GM18499 (cell line): ENCODE measurements around the gene NBEAL2.
"Not testable (repeated sequence)": the region's sequence is repeated elsewhere in the genome, so short reads cannot be mapped to it uniquely, and the experiment has no call there.

Source experiments
- ATAC-seq: cut with Tn5 transposase; IDR thresholded peaks from one replicate; pipeline ENCODE4 v1.9.1; 2021; ENCODE audit warnings: moderate number of reproducible peaks; ENCODE audit not compliant: insufficient read depth, unreplicated experiment

NBEAL2 gene

GRCh38 chr3:47008234-47008796 lies 28.8 kb downstream of the NBEAL2 start:
- no peak for ATAC-seq

DNA sequence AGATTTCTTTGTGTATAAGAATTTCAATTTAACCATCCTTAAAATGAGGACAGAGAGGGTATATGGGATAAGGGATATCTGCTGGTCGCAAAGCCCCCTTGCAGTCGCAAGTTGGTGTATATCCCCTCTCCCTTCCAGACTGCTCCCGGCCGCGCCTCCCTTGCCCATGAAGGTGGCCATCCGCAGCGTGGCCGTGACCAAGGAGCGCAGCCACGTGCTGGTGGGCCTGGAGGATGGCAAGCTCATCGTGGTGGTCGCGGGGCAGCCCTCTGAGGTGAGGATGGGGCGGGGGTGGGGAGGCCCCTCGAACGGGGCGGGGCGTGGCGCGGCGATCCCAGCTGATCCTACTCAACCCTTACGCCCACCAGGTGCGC lies 29.4 kb downstream of the NBEAL2 start:
- no peak for ATAC-seq

DNA sequence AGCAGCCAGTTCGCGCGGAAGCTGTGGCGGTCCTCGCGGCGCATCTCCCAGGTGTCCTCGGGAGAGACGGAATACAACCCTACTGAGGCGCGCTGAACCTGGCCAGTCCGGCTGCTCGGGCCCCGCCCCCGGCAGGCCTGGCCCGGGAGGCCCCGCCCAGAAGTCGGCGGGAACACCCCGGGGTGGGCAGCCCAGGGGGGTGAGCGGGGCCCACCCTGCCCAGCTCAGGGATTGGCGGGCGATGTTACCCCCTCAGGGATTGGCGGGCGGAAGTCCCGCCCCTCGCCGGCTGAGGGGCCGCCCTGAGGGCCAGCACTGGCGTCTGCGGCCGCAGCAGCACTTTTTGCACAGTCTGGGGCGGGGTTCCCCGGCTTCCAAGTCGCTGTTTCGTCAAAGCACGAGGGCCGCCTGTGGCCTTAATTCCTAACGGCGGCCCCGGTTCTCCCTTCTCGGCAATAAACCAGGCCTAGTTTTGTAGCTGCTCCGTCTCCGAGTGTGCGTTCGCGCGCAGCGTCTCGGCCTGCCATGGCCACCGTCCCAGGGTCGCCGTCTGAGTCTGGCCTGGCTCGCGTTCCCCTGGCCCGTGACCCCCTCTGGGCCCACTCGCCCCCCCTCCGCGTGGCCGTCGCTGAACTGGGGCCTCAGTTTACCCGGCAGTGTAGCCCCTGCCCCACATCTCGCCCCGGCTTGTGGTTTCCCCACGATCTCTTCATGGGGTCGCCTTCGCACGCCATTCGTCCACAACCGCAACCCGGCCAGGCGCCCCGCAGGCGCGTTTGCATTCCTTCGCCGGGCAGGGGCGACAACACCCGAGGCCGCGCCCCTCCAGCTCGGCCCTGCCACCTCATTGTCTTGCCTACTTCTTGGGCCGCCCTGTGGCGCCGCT lies 30.0 kb downstream of the NBEAL2 start:
- peak; percentile 38 for ATAC-seq

- ATAC-seq = no peak
Observed at GRCh38 chr3:47010111-47010712, 30.7 kb downstream of the NBEAL2 start.

GRCh38 chr3:47010910-47011309 lies 31.4 kb downstream of the NBEAL2 start:
- no peak for ATAC-seq

DNA sequence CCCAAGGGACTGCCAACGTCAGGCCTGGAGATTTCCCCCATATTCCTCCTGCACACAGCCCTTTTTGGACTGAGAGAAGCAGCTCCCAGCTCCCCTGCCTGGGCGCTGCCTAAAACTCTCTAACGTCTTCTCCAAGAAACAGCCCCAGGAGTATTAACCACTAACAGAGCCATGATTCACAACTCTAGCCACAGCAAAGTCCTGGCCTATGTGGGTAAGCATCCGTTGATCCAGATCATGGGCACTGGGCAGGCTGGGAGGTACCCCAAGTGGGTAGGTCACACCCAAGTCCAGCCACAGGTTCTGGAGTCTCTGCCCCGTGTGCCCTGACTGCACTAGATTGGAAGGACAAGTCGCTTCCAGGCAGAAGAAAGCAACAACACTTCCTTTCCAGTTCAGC lies 31.9 kb downstream of the NBEAL2 start:
- ATAC-seq = no peak

GRCh38 chr3:47012342-47013230 lies 33.1 kb downstream of the NBEAL2 start:
- ATAC-seq = no peak

DNA sequence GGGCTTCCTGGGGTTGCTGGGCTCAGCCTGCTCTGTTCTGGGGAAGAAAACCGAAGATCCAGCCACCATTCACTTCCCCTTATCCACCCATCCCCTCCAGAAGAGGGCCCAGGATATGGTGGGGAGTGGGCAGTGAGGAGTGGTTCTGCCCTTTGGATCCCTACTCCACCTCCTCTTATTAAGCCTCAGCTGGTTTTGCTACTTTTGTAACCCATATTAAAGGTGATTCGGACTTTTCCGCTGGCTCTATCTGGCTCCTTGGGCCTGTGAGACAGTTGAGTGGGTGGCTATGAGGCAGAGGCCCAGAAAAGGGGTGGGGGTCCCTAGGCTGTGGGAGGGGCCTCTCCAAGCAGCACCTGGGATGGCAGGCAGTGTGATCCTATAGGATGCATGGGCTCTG lies 33.8 kb downstream of the NBEAL2 start:
- no peak for ATAC-seq

- no peak for ATAC-seq
Observed at GRCh38 chr3:47014036-47014435, 34.6 kb downstream of the NBEAL2 start.

DNA sequence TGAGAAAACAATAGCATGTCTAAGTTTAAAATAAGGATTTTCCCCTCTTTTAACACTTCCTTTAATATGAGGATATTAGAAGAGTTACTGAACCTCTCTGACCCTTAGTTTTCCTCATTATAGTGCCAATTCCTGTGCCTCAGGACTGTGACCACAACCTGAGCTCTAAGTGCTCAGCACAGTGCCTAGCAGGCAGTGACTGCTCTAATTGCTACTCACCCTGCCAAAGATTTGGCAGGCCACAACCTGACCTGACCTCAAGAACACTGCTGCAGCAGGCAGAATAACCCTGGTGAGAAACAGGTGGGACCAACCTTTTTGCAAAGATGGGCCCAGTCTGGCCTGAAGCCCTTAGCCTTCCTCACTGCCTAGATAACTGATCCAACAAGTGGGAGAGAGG lies 35.7 kb downstream of the NBEAL2 start:
- ATAC-seq = no peak

DNA sequence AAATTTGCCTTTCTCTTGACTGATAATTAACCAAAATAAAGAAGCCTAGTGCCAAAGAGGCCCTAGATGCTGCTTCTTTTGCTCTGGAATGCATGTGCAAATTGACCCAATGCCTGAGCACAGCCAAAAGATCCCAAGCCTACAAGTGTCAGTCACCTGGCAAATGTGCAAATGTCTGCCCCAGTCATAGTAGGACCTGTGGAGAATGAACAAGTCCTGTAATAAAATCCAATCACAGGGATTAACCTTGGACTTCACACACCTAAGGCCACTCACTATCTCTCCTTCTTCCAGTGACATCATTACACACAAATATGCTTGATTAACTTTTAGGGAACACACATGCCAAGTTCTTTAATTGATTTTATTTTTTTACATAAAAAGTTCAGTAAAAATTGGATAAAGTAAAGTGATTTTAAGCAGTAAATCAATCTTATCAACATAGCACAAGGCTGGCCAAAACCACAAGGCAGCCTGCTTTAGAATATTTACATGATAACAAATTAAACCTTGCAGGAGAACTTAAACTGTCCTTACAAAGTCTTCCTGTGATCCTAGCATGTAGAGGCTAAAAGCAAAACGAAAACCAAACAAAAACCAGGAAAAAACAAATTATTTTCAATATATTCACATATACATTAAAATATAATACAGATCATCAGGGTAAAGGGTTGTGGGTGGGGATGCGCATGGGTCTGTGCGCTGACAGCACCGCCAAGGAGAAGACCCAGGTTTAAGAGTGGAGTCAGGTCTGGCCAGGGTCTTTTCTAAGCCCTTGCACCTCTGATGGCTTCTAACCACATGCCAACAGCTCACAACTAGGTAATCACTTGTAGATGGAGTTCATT lies 36.8 kb downstream of the NBEAL2 start:
- no peak for ATAC-seq

GRCh38 chr3:47016934-47017435 lies 37.5 kb downstream of the NBEAL2 start:
- ATAC-seq = peak; percentile 51

- ATAC-seq = no peak
Observed at GRCh38 chr3:47017504-47018268, 38.2 kb downstream of the NBEAL2 start.

GRCh38 chr3:47018269-47018611 lies 38.8 kb downstream of the NBEAL2 start:
- no peak for ATAC-seq

- ATAC-seq = no peak
Observed at GRCh38 chr3:47019201-47019600, 39.7 kb downstream of the NBEAL2 start.

DNA sequence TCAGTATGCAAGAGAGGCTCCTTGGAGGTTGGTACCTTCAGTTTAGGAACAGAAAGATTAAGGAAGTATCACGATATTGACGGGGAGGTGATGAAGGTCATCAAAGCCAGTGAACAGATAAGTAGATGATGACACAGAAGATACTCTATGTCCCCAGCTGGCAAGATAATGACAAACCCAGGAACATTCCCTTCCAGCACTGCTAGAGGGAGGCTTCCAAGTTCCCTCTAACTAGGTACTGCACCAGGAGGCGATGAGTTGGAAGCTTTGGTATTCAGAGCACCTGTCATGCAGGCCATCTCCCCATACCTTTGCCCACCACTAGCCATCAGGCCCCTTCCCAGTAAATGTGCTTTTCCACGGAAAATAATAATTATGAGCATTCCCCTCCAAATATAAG lies 40.8 kb downstream of the NBEAL2 start:
- no peak for ATAC-seq

GRCh38 chr3:47022641-47023071 lies 43.2 kb downstream of the NBEAL2 start:
- ATAC-seq = no peak

GRCh38 chr3:47024932-47025331 lies 45.5 kb downstream of the NBEAL2 start:
- ATAC-seq = no peak

DNA sequence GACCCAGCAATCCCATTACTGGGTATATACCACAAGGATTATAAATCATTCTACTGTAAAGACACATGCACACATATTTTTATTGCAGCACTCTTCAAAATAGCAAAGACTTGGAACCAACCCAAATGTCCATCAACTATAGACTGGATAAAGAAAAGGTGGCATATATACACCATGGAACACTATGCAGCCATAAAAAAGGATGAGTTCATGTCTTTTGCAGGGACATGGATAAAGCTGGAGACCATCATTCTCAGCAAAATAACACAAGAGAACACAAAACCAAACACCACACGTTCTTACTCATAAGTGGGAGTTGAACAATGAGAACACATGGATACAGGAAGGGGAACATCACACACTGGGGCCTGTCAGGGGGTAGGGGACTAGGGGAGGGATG lies 47.0 kb downstream of the NBEAL2 start:
- not testable (repeated sequence) for ATAC-seq
